Mucosa of descending colon (tissue), 3 donors: ENCODE results near the gene EMD. TPM values are rescaled to one million over a fixed set of nuclear protein-coding genes. Genes with fewer than 3 reads are reported as not detected.
A peak's percentile ranks its signal among the peaks of the same experiment; 100 is the strongest.

Experiments
- ATAC-seq: fragments of 200-7000 bp; cut with Tn5 transposase; one replicate; pipeline ENCODE4 v1.9.1; 2020; ENCODE audit warnings: mild to moderate bottlenecking, moderate library complexity
- DNase-seq, 3 donors: peaks; one replicate each; pipeline ENCODE4 v3.0.0-alpha.2; 2020
- H3K36me3 ChIP-seq: fragments of 200-600 bp; one replicate; pipeline ENCODE4 v1.8.0; 2021; ENCODE audit warnings: low read depth, mild to moderate bottlenecking
- H3K4me1 ChIP-seq: fragments of 200-600 bp; one replicate; pipeline ENCODE4 v1.8.0; 2021; ENCODE audit warnings: low read depth, mild to moderate bottlenecking
- H3K4me3 ChIP-seq: fragments of 200-600 bp; one replicate; pipeline ENCODE4 v1.8.0; 2021; ENCODE audit warnings: mild to moderate bottlenecking
- H3K9me3 ChIP-seq: fragments of 200-600 bp; one replicate; pipeline ENCODE4 v1.8.0; 2021; ENCODE audit warnings: mild to moderate bottlenecking
- CTCF ChIP-seq: fragments of 200-600 bp; IDR thresholded peaks from one replicate; pipeline ENCODE4 v1.8.0; 2022; ENCODE audit warnings: antibody characterized with exemption, mild to moderate bottlenecking
- intact Hi-C, 2 donors: fragments of 100-400 bp; cut with DNase I in 1 of 2; cut with micrococcal nuclease in 1 of 2; formaldehyde crosslinking; loops; one replicate each; pipeline versions ENCODE4 v1.11.0 to v1.11.1; 2022; cut with DNase I, micrococcal nuclease
- total RNA-seq, 3 donors: library from RNA; stranded (reverse); fragmentation: NEBNext Ultra II Directional in 2 of 3; extraction: Animal tissue kit (Norgen Biotek cat#: 25700) in 2 of 3; gene quantifications; one replicate each; pipeline versions ENCODE4 v1.2.1 to v1.2.4, GENCODE V29; 2021 to 2023
- donor health status: DM: no; HTN: no; CAD: no; lungs with moderate emphysema.
- donor health status: DM: no; HTN: no; CAD: no.
- donor health status: DM: no; HTN: yes; CAD: no.

EMD gene
- total RNA-seq, 3 donors from 2014 or later: 32.3 to 73.0 (median 41.0) TPM

GRCh38 chrX:154351183-154352011, 27.7 kb upstream of the EMD start:
- peak; percentile 79 for ATAC-seq

GRCh38 chrX:154352012-154352401, 27.1 kb upstream of the EMD start:
- no peaks in the 10 kb centered on the region for H3K9me3 ChIP-seq
- peak in 2 of 3 donors; percentile 21 to 40 for DNase-seq
- TF ChIP-seq CTCF: no peak
- ATAC-seq: no peak
- H3K36me3 ChIP-seq: no peaks in the 10 kb centered on the region
- intact Hi-C loops: no loop called here
- H3K4me1 ChIP-seq: peaks cover 5% of the 10 kb centered on the region
- no peak overlapping the region for H3K4me3 ChIP-seq

More at GRCh38 chrX:154351183-154352011, 27.7 kb upstream of the EMD start:
- no peak overlapping the region for H3K4me3 ChIP-seq
- H3K9me3 ChIP-seq: no peaks in the 10 kb centered on the region
- peak; percentile 65 to 79 (median 67) for DNase-seq
- H3K4me1 ChIP-seq: peaks cover 5% of the 10 kb centered on the region
- H3K36me3 ChIP-seq: no peaks in the 10 kb centered on the region
- no peak for TF ChIP-seq CTCF
- intact Hi-C loops: no loop called here

- intact Hi-C loops: no loop called here
- ATAC-seq (no peak), DNase-seq (peak in 2 of 3 donors; percentile 9 to 46)
- Histone ChIP-seq H3K4me3 (no peak overlapping the region), H3K9me3 (no peaks in the 10 kb centered on the region), H3K4me1 (peaks cover 5% of the 10 kb centered on the region), H3K36me3 (no peaks in the 10 kb centered on the region)
- TF ChIP-seq CTCF: no peak
Observed at GRCh38 chrX:154352466-154352865, 26.6 kb upstream of the EMD start.

- peaks cover 5% of the 10 kb centered on the region for H3K4me1 ChIP-seq
- ATAC-seq (no peak), DNase-seq (peak in 1 of 3 donors; percentile 47)
- no peaks in the 10 kb centered on the region for H3K36me3 ChIP-seq
- no peak for TF ChIP-seq CTCF
- H3K4me3 ChIP-seq: no peak overlapping the region
- intact Hi-C loops: no loop called here
- no peaks in the 10 kb centered on the region for H3K9me3 ChIP-seq
Observed at GRCh38 chrX:154353172-154353843, 25.8 kb upstream of the EMD start.

GRCh38 chrX:154354013-154354412, 25.1 kb upstream of the EMD start:
- DNase-seq (peak in 1 of 3 donors; percentile 46), ATAC-seq (no peak)
- H3K4me1 ChIP-seq: peaks cover 5% of the 10 kb centered on the region
- H3K36me3 ChIP-seq: no peaks in the 10 kb centered on the region
- intact Hi-C loops: no loop called here
- H3K9me3 ChIP-seq: no peaks in the 10 kb centered on the region
- no peak overlapping the region for H3K4me3 ChIP-seq
- no peak for TF ChIP-seq CTCF
